Peyer's patch (tissue), 4 donors: ENCODE data around the gene SPOCD1. TPM values are rescaled to one million over a fixed set of nuclear protein-coding genes. Genes with fewer than 3 reads are reported as not detected.
"Not testable (repeated sequence)": the region's sequence is repeated elsewhere in the genome, so short reads cannot be mapped to it uniquely, and the experiment has no call there.

Experiments used
- DNase-seq, 3 donors: peaks; one replicate each; pipeline ENCODE4 v3.0.0-alpha.2; 2017 to 2019
- H3K27ac ChIP-seq, 4 donors: fragments of 200-600 bp; sonication (generic); one replicate each; pipeline ENCODE4 v1.5.1; 2016 to 2019
- H3K27me3 ChIP-seq, 2 donors: fragments of 200-600 bp; sonication (generic); one replicate each; pipeline ENCODE4 v1.5.1; 2019
- H3K36me3 ChIP-seq, 3 donors: fragments of 200-600 bp; sonication (generic); one replicate each; pipeline ENCODE4 v1.5.1; 2016 to 2019
- H3K4me1 ChIP-seq, 4 donors: fragments of 200-600 bp; sonication (generic); one replicate each; pipeline ENCODE4 v1.5.1; 2016 to 2019
- H3K4me3 ChIP-seq, 4 donors: fragments of 200-600 bp; sonication (generic); 1 replicate in 3 of 4; 2 replicates in 1 of 4; pipeline ENCODE4 v1.5.1; 2016 to 2019; ENCODE audit warnings: mild to moderate bottlenecking in 1 of 4
- H3K9me3 ChIP-seq, 4 donors: fragments of 200-600 bp; sonication (generic); one replicate each; pipeline ENCODE4 v1.5.1; 2016 to 2019; ENCODE audit warnings: mild to moderate bottlenecking in 1 of 4
- POLR2A ChIP-seq, 2 donors: fragments of 450-650 bp; IDR thresholded peaks; one replicate each; pipeline ENCODE4 v1.5.1; 2017; ENCODE audit warnings: antibody characterized with exemption in 2 of 2, mild to moderate bottlenecking in 2 of 2, moderate library complexity in 2 of 2
- total RNA-seq, 4 donors: library from RNA; depleted of rRNA; stranded (reverse); fragments of >200 nt; gene quantifications; one replicate each; pipeline ENCODE4 v1.1.0, GENCODE V29; 2016
- TF ChIP-seq, protein P1 (sequence below), 6 experiments: fragments of 450-650 bp in 4 of 6; fragments of 200-600 bp in 2 of 6; sonication (generic) in 1 of 6; IDR thresholded peaks; one replicate each; pipeline ENCODE4 v1.5.1; 2017 to 2019; ENCODE audit warnings: antibody characterized with exemption in 6 of 6, mild to moderate bottlenecking in 3 of 6, moderate library complexity in 1 of 6

The SPOCD1 gene
- total RNA-seq, 4 donors from 2014 or later = 0.80 to 3.3 TPM; not detected in 2

DNA sequence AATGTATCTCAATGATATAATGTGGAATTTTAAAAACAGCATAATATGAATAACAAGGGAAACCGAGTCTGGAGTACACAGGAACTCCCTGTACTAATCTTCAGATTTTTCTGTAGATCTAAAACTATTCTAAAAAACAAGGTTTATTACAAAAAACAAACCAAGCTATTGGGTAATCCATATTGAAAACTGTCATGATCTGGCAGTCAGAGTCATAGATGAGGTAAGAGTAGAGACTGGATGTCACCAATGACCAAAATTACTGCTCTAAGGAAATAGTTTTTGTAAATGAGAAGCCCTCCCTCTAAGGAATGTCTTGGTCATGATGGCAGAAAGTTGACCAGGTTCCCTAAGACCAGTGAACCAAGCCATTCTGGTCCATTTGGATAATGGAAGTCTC lies 2.4 kb upstream of the SPOCD1 start:
- Histone ChIP-seq H3K36me3 (no peaks in the 10 kb centered on the region), H3K9me3 (no peaks in the 10 kb centered on the region), H3K27me3 (no peaks in the 10 kb centered on the region), H3K4me1 (peaks cover 0 to 4% (median 0%) of the 10 kb centered on the region in 4 donors), H3K27ac (no peak overlapping the region), H3K4me3 (no peak overlapping the region)
- no peak for DNase-seq
- TF ChIP-seq, protein P1, sequence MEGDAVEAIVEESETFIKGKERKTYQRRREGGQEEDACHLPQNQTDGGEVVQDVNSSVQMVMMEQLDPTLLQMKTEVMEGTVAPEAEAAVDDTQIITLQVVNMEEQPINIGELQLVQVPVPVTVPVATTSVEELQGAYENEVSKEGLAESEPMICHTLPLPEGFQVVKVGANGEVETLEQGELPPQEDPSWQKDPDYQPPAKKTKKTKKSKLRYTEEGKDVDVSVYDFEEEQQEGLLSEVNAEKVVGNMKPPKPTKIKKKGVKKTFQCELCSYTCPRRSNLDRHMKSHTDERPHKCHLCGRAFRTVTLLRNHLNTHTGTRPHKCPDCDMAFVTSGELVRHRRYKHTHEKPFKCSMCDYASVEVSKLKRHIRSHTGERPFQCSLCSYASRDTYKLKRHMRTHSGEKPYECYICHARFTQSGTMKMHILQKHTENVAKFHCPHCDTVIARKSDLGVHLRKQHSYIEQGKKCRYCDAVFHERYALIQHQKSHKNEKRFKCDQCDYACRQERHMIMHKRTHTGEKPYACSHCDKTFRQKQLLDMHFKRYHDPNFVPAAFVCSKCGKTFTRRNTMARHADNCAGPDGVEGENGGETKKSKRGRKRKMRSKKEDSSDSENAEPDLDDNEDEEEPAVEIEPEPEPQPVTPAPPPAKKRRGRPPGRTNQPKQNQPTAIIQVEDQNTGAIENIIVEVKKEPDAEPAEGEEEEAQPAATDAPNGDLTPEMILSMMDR (IDR thresholded peaks at IDR 0.05) = no peak
- TF ChIP-seq POLR2A (IDR thresholded peaks at IDR 0.05) = no peak

DNA sequence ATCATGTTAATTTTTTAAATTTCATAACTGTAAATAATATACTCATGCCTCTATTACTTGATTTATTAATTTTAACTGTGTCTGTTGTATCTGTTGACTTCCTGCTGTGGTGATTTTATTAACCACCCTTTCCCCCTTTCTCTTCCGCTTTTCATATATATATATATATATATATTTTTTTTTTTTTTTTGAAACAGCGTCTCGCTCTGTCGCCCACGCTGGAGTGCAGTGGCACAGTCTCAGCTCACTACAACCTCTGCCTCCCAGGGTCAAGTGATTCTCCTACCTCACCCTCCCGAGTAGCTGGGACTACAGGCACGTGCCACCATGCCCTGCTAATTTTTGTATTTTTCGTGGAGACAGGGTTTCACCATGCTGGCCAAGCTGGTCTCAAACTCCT lies 1.1 kb upstream of the SPOCD1 start:
- H3K9me3 ChIP-seq, H3K27ac ChIP-seq: not testable (repeated sequence)
- DNase-seq = peak in 1 of 3 donors; percentile 39

GRCh38 chr1:31816501-31816900 lies 679 bp upstream of the SPOCD1 start:
- H3K27me3 ChIP-seq, H3K9me3 ChIP-seq, H3K27ac ChIP-seq, H3K4me1 ChIP-seq, H3K4me3 ChIP-seq, DNase-seq, H3K36me3 ChIP-seq: not testable (repeated sequence)

More for the DNA sequence above, 1.1 kb upstream of the SPOCD1 start:
- H3K36me3 ChIP-seq, H3K4me3 ChIP-seq, H3K4me1 ChIP-seq, H3K27me3 ChIP-seq: not testable (repeated sequence)

DNA sequence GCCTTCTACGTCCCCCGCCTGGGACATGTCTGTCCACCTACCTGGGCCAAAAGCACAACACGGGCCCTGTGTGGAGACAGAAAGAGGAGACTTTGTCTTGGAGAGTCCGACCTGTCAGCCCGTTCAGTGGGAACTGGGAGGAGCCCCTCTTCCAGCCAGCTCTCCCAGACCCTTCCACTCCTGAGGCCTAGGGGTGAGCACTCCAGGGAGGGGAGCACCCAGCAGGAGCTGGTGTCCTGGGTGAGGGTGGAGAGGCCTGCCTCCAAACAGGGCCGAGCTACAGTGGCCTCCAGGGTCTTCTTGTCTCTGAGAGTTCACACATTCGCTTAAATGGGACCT lies 546 bp downstream of the SPOCD1 start:
- no peaks in the 10 kb centered on the region for H3K9me3 ChIP-seq
- H3K36me3 ChIP-seq = no peaks in the 10 kb centered on the region
- H3K4me1 ChIP-seq = peaks cover 0 to 4% (median 0%) of the 10 kb centered on the region in 4 donors
- no peaks in the 10 kb centered on the region for H3K27me3 ChIP-seq
- no peak overlapping the region for H3K27ac ChIP-seq
- no peak for TF ChIP-seq POLR2A (IDR thresholded peaks at IDR 0.05)
- no peak for DNase-seq
- H3K4me3 ChIP-seq = no peak overlapping the region

DNA sequence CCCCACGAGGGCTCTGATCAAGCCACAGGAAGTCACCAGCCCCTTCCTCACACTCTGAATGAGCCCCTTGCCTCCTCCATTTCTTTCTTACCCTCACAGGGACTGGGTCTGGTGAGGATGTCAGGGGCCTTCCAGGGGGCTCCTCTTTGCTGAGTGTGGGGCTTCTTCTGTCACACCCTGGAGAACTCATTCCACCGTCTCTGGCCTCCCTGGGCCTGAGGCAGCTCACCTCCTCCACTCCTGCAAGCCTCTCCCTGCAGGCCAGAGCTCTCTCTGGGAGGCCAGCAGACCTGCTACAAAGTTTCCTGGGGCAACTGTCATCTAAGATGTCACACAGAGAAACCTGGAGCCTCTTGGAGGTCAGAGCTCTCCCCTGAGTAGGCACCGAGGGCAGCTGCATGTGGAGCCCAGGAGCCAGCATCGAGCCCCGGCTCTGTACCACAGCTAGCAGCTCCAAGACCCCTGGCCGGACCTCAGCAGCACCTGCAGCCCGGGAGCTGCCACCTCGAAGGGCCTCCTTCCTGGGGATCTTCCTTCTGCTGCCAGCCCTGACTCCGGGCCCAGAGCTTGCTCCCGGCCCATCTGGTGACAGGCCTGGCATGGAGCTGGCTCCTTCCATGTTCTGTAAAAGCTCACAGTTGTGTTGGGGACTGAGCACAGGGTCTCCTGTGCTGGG lies 1.1 kb downstream of the SPOCD1 start:
- peak in 1 of 3 donors; percentile 42 for DNase-seq
- no peaks in the 10 kb centered on the region for H3K36me3 ChIP-seq
- H3K27me3 ChIP-seq = no peaks in the 10 kb centered on the region
- TF ChIP-seq, protein P1 (IDR thresholded peaks at IDR 0.05) = no peak
- TF ChIP-seq POLR2A (IDR thresholded peaks at IDR 0.05) = no peak
- no peak overlapping the region for H3K4me3 ChIP-seq
- no peak overlapping the region for H3K27ac ChIP-seq
- no peaks in the 10 kb centered on the region for H3K9me3 ChIP-seq
- H3K4me1 ChIP-seq = peaks cover 0 to 4% (median 0%) of the 10 kb centered on the region in 4 donors

- no peaks in the 10 kb centered on the region for H3K36me3 ChIP-seq
- H3K4me3 ChIP-seq = no peak overlapping the region
- no peaks in the 10 kb centered on the region for H3K9me3 ChIP-seq
- no peak overlapping the region for H3K27ac ChIP-seq
- peaks cover 0 to 4% (median 0%) of the 10 kb centered on the region in 4 donors for H3K4me1 ChIP-seq
- TF ChIP-seq POLR2A (IDR thresholded peaks at IDR 0.05) = no peak
- TF ChIP-seq, protein P1 (IDR thresholded peaks at IDR 0.05) = no peak
- DNase-seq = peak in 1 of 3 donors; percentile 41
- H3K27me3 ChIP-seq = no peaks in the 10 kb centered on the region
Measured at GRCh38 chr1:31814041-31814511, 1.7 kb downstream of the SPOCD1 start.

DNA sequence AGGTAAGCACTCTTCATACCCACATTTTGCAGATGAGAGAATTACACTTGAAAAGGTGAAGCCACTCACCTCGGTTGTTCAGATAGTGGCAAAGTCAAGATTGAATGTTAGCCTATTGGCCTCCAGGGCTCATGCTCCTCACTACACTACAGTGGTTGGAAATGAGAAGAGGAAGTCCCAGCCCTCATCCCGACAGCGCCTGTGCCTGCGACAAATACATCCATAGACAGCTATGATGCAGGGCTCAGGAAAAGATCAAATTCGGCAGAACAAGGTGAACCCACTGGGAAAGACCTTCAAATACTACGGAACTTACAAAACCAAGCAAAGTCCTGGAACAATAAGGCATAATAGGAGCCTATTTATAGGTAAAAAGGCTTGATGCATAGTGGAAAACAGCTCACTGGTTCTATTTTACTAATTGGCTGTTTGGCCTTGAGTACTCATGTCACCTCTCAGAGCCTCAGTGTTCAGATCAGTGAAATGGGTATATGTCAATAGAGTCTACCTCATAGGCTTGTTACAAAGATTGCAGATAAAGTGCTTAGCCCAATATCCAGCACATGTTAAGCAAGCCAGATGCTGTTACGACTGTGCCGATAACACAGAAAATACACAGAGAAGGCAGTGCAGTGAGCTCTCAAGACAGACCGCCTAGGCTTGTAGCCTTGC lies 3.5 kb downstream of the SPOCD1 start:
- Histone ChIP-seq H3K36me3 (no peaks in the 10 kb centered on the region), H3K27ac (no peak overlapping the region), H3K9me3 (no peaks in the 10 kb centered on the region), H3K4me3 (no peak overlapping the region), H3K27me3 (no peaks in the 10 kb centered on the region), H3K4me1 (peaks cover 0 to 4% (median 0%) of the 10 kb centered on the region in 4 donors)
- DNase-seq = peak in 1 of 3 donors; percentile 27
- TF ChIP-seq POLR2A (IDR thresholded peaks at IDR 0.05) = no peak
- TF ChIP-seq, protein P1 (IDR thresholded peaks at IDR 0.05) = no peak
